ENCODE data around the gene TMEM80.

The TMEM80 gene

GRCh38 chr11:702462-703461, 7.1 kb downstream of the TMEM80 start:
- DNase-seq, result no peak

DNA sequence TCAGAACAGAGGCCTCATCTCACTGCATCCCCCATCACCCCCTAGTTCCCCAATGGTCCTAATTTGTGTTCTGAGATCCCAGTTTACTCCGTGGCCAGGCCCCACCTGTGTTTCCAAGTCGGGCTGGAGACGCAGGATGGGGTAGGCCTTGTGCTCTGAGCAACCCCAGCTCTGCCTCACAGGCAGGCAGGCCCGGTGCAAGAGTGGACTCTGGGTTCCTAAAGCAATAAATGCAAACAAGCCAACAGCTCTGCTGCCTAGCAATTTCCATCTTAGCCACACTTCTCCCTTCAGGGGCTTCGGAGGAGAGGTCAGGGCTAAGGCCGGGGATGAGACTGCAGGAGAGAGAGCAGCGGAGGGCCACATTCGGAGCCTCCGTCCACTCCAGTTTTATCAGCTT, 7.9 kb downstream of the TMEM80 start:
- no peak for DNase-seq

- DNase-seq, result no peak
Observed at GRCh38 chr11:704228-704674, 8.6 kb downstream of the TMEM80 start.

DNA sequence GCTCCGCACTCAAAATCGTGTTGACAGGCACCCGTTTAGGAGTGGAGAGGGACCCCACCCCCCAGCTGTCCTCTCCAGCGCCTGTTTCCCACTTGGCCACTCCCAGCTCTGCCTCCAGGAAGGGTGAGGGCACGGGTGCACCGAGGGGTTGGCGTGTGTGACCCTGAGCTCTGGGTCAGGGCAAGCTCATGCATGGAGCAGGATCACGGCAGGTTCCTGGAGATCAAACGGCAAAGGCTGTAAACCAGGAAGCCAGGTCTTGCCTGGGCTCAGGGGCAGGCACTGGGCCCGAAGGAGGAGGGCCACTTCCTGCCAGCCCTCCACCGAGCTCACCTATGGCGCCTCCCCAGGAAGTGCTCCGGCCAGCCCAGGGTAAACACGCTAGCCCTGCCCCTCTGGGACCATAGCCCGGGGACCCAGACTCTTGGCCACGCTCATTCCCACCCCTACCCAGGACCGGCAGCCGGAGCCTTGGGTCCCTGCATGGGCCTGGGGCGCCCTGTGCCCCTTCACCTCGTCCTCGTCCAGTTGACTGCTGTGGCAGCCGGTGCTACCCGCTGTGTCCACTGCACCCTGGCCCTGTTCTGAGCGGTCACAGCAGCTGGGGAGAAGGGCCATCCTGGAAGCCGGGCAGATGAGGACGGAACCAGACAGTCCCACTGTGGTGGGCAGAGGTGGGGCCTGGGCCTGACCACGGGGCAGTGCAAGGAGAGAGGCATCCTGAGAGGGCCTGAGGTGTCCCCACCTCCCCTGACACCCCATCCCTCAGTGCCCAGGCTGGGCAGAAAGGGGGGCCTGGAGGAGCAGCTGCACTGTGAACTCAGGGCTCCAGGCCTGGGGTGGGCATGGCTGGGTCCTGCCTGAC, 9.4 kb downstream of the TMEM80 start:
- DNase-seq, result no peak

DNA sequence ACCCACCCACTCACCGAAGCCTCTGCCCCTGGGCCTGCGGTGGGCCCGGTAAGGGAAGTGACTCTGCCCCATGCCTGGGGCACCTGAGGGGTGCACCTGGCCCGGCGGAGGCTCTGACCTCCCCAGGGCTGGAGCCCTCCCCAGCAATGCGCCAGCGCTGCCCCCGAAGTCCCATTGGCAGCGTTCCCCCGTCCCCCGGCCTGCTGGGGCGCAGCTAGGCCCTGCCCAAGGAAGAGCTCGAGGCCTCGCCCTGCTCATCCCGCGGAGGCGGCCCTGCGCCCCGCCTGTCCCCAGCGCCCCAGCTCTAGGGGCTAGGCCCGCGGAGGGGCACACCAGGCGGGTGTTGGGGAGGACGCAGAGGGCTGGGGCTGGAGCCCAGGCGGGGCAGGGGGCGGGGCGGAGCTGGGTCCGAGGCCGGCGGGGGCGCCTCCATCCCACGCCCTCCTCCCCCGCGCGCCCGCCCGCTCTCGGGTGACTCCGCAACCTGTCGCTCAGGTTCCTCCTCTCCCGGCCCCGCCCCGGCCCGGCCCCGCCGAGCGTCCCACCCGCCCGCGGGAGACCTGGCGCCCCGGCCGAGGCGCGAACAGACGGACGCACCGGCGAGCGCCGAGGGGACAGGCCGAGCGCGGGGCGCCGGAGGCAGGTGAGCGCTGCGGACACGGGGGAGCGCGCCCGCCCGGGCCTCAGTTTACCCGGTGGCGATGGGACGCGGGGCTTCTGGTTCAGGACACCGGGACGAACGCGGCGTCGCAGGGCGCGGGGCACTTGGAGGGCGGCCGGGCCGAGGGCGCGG, 10.2 kb downstream of the TMEM80 start, which contains the start of gene EPS8L2:
TSS of gene EPS8L2 (plus strand) at position 586 of the 793 bp plus-strand sequence. CDS start 3,177 bp downstream, outside the sequence.
- DNase-seq, result no peak

- no peak for DNase-seq
Observed at GRCh38 chr11:706439-706956, 10.9 kb downstream of the TMEM80 start.

- DNase-seq, result no peak
Observed at GRCh38 chr11:706957-707816, 11.6 kb downstream of the TMEM80 start.

DNA sequence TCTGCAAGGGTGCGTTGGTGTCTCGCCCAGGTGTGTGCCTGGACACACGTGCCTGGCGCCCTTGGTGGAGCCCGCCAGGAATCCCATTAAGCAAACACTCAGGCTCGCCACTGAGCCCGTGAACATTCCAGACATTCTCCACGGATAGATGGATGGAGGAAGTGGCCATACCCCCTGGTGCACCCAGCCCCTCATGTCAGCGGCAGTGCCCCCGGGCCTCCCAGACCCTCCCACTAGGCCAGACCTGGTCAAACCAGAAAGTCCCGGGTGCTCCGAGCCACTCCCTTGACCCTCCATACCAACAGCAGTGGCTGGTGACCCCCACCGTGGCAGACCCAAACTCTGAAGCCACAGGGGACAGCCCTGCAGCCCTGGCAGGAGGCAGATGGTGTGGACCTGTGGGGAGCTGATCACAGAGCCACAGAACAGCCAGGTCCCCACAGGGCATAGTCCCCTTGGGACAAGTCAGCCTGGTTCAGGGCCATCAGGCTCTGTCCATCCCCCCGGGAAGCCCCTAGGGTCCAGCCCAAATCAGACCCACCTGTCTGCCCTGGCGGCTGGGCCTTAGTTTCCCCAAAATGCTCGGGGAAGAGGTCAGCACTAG, 12.3 kb downstream of the TMEM80 start:
- DNase-seq, result no peak

- no peak for DNase-seq
Observed at GRCh38 chr11:708511-708910, 12.9 kb downstream of the TMEM80 start.

DNA sequence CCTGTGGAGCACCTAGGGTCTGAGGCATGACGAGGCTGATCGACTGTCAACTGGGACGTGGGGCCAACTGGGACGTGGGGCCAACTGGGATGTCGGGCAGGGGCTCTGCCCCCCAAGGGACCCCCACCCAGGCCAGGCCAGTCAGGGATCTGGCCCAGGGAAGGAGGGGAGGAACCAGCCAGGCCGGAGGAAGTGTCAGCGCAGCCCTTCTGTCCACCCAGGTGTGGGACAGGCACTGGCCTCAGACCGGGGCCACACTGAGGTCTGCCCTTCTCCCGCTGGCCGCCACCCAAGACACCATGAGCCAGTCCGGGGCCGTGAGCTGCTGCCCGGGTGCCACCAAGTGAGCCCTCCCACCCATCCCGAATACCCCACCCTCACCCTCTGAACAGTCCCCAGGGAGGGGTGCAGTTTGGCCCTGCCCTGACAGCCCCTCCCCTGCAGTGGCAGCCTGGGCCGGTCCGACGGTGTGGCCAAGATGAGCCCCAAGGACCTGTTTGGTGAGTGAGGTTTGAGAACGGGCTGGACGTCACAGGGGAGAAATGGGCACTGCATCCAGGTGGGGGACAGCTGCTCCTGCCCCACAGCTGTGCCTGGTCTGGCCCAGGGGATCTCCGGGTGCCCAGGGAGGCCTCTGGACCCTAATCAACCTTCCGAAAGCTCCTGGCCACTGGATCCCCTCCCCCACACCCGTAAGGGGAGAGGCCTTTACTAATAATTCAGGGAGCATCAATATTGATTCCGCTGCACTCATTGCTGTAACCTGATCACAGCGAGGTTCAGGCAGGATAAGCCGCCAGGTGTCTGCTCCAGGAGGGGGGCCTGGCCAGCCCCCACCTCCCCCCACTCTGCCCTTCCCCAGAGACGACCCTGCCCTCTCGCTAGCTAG, 13.7 kb downstream of the TMEM80 start:
- no peak for DNase-seq

- no peak for DNase-seq
Observed at GRCh38 chr11:714436-714835, 18.8 kb downstream of the TMEM80 start.

DNA sequence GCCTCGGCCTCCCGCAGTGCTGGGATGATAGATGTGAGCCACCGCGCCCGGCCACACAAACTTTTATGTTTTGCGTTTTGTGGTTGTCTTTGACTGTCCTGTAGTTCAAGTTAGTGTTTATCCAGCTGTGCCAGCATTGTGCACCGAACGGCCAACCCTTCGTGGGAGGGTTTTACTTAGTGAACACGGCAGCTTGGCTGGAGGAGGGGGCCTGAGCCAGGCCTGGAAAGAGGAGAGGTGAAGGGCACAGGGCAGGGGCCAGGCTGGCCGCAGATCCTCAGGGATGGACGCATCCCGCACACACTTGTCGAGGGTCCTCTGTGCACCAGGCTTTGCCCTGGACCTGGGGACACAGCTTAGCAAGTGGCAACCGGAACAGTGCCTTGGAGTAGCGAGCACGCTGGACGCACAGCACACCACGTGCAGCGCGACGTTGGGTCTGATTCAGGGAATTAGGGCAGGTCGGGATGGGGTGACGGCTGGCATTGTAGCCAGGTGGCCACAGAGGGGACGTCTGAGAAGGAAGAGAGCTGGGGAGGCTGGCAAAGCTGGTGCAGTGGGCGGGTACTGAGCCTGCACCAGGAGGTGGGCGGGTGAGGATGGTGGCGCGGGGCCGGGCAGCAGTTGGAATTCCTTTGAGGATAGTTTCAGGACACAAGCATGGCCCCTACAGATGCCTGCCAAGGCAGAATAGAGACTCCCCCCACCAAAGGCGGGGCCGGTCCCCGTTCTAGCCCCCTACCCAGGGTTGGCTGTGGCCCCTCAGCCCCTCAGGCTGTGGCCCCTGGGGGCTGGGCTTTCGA, 23.8 kb downstream of the TMEM80 start:
- no peak for DNase-seq

DNA sequence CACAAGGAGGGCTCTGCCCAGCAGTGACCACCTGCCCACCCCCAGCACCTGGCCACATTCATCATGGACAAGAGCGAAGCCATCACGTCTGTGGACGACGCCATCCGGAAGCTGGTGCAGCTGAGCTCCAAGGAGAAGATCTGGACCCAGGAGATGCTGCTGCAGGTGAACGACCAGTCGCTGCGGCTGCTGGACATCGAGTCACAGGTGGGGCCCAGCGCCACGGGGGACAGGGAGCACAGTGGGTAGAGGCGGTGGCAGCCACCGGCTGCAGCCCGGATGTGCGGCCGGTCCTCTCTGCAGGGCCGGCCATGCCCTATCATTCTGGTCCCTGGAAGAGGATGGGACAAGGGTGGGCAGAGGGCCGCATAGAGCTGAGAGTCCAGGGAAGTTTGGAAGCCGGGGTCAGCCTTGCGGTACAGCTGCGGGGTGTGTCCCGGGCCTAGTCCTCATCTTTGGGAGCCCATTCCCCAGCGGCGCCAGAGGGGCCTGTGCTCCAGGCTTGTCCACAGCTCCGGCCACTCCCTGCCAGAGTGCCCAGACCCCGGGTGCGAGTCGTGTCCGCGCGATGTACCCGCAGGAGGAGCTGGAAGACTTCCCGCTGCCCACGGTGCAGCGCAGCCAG, 24.5 kb downstream of the TMEM80 start:
- no peak for DNase-seq

DNA sequence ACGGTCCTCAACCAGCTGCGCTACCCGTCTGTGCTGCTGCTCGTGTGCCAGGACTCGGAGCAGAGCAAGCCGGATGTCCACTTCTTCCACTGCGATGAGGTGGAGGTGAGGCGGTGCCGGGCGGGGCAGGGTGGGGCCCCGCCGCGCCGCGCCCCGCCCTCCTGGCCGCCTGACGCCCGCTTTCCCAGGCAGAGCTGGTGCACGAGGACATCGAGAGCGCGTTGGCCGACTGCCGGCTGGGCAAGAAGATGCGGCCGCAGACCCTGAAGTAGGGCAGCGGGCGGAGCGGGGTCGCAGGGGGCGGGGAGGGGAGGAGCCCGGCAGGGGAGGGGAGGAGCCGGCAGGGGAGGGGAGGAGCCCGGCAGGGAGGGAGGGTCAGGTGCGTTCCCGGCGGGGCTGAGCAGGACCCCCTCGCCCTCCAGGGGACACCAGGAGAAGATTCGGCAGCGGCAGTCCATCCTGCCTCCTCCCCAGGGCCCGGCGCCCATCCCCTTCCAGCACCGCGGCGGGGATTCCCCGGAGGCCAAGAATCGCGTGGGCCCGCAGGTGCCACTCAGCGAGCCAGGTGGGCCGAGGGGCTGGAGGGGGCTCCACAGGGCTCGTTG, 25.1 kb downstream of the TMEM80 start:
- peak; percentile 52 for DNase-seq

DNA sequence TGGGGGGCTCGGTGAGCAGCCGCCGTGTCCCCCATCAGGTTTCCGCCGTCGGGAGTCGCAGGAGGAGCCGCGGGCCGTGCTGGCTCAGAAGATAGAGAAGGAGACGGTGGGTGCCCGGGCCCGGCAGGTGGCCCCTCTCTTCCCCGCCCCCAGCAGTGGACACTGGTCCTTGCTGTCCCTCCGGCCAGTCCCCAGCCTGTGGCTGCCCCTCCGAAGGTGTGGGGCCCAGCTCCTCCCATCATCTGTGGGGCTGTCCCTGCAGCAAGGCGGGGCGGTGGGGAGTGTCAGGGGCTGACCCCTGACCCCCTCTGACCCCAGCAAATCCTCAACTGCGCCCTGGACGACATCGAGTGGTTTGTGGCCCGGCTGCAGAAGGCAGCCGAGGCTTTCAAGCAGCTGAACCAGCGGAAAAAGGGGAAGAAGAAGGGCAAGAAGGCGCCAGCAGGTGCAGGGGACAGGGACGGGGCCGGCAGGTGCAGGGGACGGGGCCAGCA, 25.7 kb downstream of the TMEM80 start:
- DNase-seq, result no peak

GRCh38 chr11:721741-722345, 26.2 kb downstream of the TMEM80 start:
- peak; percentile 49 for DNase-seq

DNA sequence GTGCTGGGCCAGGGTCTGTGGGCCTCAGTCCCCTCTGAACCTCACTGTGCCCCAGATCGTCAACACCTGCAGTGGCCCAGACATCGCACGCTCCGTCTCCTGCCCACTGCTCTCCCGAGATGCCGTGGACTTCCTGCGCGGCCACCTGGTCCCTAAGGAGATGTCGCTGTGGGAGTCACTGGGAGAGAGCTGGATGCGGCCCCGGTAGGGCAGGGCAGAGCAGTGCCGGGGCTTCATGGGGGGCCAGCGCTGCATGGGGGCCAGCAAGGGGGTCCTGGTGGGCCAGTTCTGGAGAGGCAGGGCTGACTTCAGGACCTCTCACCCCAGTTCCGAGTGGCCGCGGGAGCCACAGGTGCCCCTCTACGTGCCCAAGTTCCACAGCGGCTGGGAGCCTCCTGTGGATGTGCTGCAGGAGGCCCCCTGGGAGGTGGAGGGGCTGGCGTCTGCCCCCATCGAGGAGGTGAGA, 26.8 kb downstream of the TMEM80 start:
- no peak for DNase-seq
